ENCODE data around the gene GFRA1.

- TF ChIP-seq EP300 (IDR thresholded peaks at IDR 0.05; ENCODE audit: borderline replicate concordance in 1 of 2, low read depth in 2 of 2, low read length in 2 of 2) (no peak), POLR2AphosphoS5 (IDR thresholded peaks at IDR 0.05; ENCODE audit: low read depth, low read length) (no peak), RAD21 (IDR thresholded peaks at IDR 0.05 in 1 of 2, conservative IDR thresholded peaks at IDR 0.05 in 1 of 2; ENCODE audit: low read depth in 2 of 2, low read length in 2 of 2) (no peak), POLR2A (IDR thresholded peaks at IDR 0.05; ENCODE audit: control extremely low read depth in 1 of 2, low read depth in 2 of 2, low read length in 2 of 2) (no peak), YY1 (IDR thresholded peaks at IDR 0.05; ENCODE audit: low read depth, low read length) (no peak), EZH2 (IDR thresholded peaks at IDR 0.05; ENCODE audit: low read depth, low read length, severe bottlenecking) (no peak), HDAC2 (IDR thresholded peaks at IDR 0.05; ENCODE audit: borderline replicate concordance in 1 of 2, low read depth in 2 of 2, low read length in 2 of 2) (no peak)
- TF ChIP-seq, protein P1, sequence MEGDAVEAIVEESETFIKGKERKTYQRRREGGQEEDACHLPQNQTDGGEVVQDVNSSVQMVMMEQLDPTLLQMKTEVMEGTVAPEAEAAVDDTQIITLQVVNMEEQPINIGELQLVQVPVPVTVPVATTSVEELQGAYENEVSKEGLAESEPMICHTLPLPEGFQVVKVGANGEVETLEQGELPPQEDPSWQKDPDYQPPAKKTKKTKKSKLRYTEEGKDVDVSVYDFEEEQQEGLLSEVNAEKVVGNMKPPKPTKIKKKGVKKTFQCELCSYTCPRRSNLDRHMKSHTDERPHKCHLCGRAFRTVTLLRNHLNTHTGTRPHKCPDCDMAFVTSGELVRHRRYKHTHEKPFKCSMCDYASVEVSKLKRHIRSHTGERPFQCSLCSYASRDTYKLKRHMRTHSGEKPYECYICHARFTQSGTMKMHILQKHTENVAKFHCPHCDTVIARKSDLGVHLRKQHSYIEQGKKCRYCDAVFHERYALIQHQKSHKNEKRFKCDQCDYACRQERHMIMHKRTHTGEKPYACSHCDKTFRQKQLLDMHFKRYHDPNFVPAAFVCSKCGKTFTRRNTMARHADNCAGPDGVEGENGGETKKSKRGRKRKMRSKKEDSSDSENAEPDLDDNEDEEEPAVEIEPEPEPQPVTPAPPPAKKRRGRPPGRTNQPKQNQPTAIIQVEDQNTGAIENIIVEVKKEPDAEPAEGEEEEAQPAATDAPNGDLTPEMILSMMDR (IDR thresholded peaks at IDR 0.05; ENCODE audit: control extremely low read depth in 1 of 3, insufficient read depth in 1 of 3, low read depth in 1 of 3, low read length in 3 of 3): no peak
These were observed 47.0 kb downstream of the GFRA1 start for GRCh38 chr10:116226053-116226452.
